Keratinocyte (primary cell): Measurements from ENCODE around the gene METTL8.
"Not testable (repeated sequence)": the region's sequence is repeated elsewhere in the genome, so short reads cannot be mapped to it uniquely, and the experiment has no call there.

ENCODE experiments used
- EZH2 ChIP-seq: IDR thresholded peaks from one replicate; pipeline ENCODE4 v1.6.1; 2012; ENCODE audit warnings: inconsistent platforms, mild to moderate bottlenecking, low read length, moderate library complexity
- TF ChIP-seq, protein P1 (sequence below), 3 experiments: IDR thresholded peaks in 1 of 3; conservative IDR thresholded peaks in 1 of 3; optimal IDR thresholded peaks in 1 of 3; 2 replicates in 2 of 3; 3 replicates in 1 of 3; pipeline versions ENCODE3 to v1.5.1; 2011; ENCODE audit warnings: low read length in 3 of 3, mild to moderate bottlenecking in 3 of 3, moderate library complexity in 2 of 3, control low read depth in 1 of 3, inconsistent platforms in 1 of 3; ENCODE audit not compliant: insufficient read depth in 2 of 3; ENCODE audit errors: extremely low read depth in 1 of 3

DNA sequence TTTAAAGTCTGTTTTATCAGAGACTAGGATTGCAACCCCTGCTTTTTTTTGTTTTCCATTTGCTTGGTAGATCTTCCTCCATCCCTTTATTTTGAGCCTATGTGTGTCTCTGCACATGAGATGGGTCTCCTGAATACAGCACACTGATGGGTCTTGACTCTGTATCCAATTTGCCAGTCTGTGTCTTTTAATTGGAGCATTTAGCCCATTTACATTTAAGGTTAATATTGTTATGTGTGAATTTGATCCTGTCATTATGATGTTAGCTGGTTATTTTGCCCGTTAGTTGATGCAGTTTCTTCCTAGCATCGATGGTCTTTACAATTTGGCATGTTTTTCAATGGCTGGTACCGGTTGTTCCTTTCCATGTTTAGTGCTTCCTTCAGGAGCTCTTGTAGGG, 80.0 kb downstream of the METTL8 start:
- TF ChIP-seq, protein P1, sequence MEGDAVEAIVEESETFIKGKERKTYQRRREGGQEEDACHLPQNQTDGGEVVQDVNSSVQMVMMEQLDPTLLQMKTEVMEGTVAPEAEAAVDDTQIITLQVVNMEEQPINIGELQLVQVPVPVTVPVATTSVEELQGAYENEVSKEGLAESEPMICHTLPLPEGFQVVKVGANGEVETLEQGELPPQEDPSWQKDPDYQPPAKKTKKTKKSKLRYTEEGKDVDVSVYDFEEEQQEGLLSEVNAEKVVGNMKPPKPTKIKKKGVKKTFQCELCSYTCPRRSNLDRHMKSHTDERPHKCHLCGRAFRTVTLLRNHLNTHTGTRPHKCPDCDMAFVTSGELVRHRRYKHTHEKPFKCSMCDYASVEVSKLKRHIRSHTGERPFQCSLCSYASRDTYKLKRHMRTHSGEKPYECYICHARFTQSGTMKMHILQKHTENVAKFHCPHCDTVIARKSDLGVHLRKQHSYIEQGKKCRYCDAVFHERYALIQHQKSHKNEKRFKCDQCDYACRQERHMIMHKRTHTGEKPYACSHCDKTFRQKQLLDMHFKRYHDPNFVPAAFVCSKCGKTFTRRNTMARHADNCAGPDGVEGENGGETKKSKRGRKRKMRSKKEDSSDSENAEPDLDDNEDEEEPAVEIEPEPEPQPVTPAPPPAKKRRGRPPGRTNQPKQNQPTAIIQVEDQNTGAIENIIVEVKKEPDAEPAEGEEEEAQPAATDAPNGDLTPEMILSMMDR (optimal IDR thresholded peaks at IDR 0.05 in 1 of 3, IDR thresholded peaks at IDR 0.05 in 1 of 3, conservative IDR thresholded peaks at IDR 0.05 in 1 of 3; ENCODE audit: extremely low read depth in 1 of 3, insufficient read depth in 2 of 3, low read length in 3 of 3) = not testable (repeated sequence)
- TF ChIP-seq EZH2 = not testable (repeated sequence)
